Glutamatergic neuron (in vitro differentiated cells): ENCODE data around the gene STK24. TPM values are rescaled to one million over a fixed set of nuclear protein-coding genes. Genes with fewer than 3 reads are reported as not detected.

ENCODE experiments used
- DNase-seq: peaks from one replicate; pipeline ENCODE4 v3.0.0; 2022
- H3K27ac Mint-ChIP-seq: one replicate; pipeline ENCODE4 v1.8.0; 2020; ENCODE audit warnings: mild to moderate bottlenecking, mixed read lengths, inconsistent platforms; ENCODE audit not compliant: unreplicated experiment
- H3K27me3 Mint-ChIP-seq: one replicate; pipeline ENCODE4 v1.8.0; 2020; ENCODE audit warnings: mild to moderate bottlenecking, moderate library complexity, mixed read lengths, inconsistent platforms; ENCODE audit not compliant: unreplicated experiment
- H3K36me3 Mint-ChIP-seq: one replicate; pipeline ENCODE4 v1.8.0; 2020; ENCODE audit warnings: mild to moderate bottlenecking, mixed read lengths, inconsistent platforms; ENCODE audit not compliant: unreplicated experiment
- H3K4me1 Mint-ChIP-seq: one replicate; pipeline ENCODE4 v1.8.0; 2020; ENCODE audit warnings: mild to moderate bottlenecking, low read depth, mixed read lengths, inconsistent platforms; ENCODE audit not compliant: unreplicated experiment
- H3K4me3 Mint-ChIP-seq: one replicate; pipeline ENCODE4 v1.8.0; 2020; ENCODE audit warnings: mild to moderate bottlenecking, mixed read lengths, inconsistent platforms; ENCODE audit not compliant: unreplicated experiment
- H3K9me3 Mint-ChIP-seq: one replicate; pipeline ENCODE4 v1.8.0; 2020; ENCODE audit warnings: mild to moderate bottlenecking, moderate library complexity, mixed read lengths, inconsistent platforms; ENCODE audit not compliant: unreplicated experiment
- CTCF ChIP-seq: fragments of 200-600 bp; sonication (generic); IDR thresholded peaks from one replicate; pipeline ENCODE4 v1.5.0; 2021; ENCODE audit not compliant: partially characterized antibody, unreplicated experiment
- total RNA-seq: library from RNA; stranded (reverse); fragmentation: NEBNext Ultra II Directional; extraction: Animal tissue kit (Norgen Biotek cat#: 25700); gene quantifications from one replicate; pipeline ENCODE4 v1.2.1, GENCODE V29; 2021; ENCODE audit not compliant: unreplicated experiment

Gene STK24
- total RNA-seq, 1 donor from 2014 or later, result 188 TPM

DNA sequence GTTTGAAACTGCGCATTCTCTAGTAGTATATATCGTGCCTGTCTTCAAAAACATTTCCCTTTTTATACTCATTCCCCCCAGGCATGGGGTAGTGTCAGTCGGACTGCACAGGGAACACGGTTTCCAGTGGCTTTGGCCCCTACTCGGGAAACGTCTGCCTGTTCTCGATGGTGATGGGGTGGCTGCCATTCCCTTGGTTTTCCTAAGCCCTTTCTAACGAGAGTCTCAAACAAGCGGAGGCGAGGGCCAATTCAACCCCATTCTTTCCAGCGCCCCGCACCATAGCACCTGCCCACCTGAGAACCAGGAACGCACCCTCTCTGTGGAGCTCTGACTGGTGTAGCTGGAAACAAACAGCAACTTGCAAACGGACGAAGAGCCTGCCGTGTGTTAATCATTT is 127.6 kb downstream of the STK24 start:
- Mint-ChIP-seq H3K9me3 (peaks cover 56% of the 10 kb centered on the region), H3K36me3 (peaks cover 4% of the 10 kb centered on the region), H3K27ac (peak overlapping the region; percentile 70), H3K27me3 (peaks cover 30% of the 10 kb centered on the region), H3K4me1 (peaks cover 30% of the 10 kb centered on the region), H3K4me3 (no peak overlapping the region)
- TF ChIP-seq CTCF, result no peak
- no peak for DNase-seq

DNA sequence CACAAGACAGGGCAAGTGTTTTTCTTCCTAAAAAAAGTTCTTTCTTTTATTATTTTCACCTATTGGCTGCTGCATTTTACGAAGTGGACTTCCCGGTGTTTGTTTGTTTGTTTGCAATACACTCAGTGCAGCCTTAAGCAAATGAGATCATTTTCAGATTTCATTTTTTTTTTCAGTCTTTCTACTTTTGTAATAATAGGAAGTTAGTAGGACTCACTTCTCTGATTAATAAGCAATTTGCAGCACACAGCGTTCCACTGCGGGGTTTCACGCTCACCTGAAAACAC is 128.3 kb downstream of the STK24 start:
- Mint-ChIP-seq H3K36me3 (peaks cover 4% of the 10 kb centered on the region), H3K9me3 (peaks cover 63% of the 10 kb centered on the region), H3K4me3 (no peak overlapping the region), H3K4me1 (peaks cover 31% of the 10 kb centered on the region), H3K27me3 (peaks cover 32% of the 10 kb centered on the region), H3K27ac (peak overlapping the region; percentile 30)
- peak; percentile 1 for TF ChIP-seq CTCF
- no peak for DNase-seq

- peak; percentile 84 for DNase-seq
- Mint-ChIP-seq H3K4me1 (peaks cover 30% of the 10 kb centered on the region), H3K4me3 (no peak overlapping the region), H3K9me3 (peaks cover 67% of the 10 kb centered on the region), H3K27me3 (peaks cover 37% of the 10 kb centered on the region), H3K36me3 (peaks cover 4% of the 10 kb centered on the region), H3K27ac (peak overlapping the region; percentile 30)
- peak; percentile 68 for TF ChIP-seq CTCF
These were observed 128.8 kb downstream of the STK24 start for GRCh38 chr13:98447881-98448641.

- peaks cover 31% of the 10 kb centered on the region for H3K4me1 Mint-ChIP-seq
- H3K27ac Mint-ChIP-seq, result peak overlapping the region; percentile 76
- no peak overlapping the region for H3K4me3 Mint-ChIP-seq
- peaks cover 43% of the 10 kb centered on the region for H3K27me3 Mint-ChIP-seq
- H3K9me3 Mint-ChIP-seq, result peaks cover 62% of the 10 kb centered on the region
- TF ChIP-seq CTCF, result no peak
- DNase-seq, result no peak
- H3K36me3 Mint-ChIP-seq, result peaks cover 4% of the 10 kb centered on the region
These were observed 129.8 kb downstream of the STK24 start for GRCh38 chr13:98447130-98447529.

GRCh38 chr13:98446234-98446621 is 130.7 kb downstream of the STK24 start:
- DNase-seq, result no peak
- no peak for TF ChIP-seq CTCF
- no peak overlapping the region for H3K4me3 Mint-ChIP-seq
- no peak overlapping the region for H3K27ac Mint-ChIP-seq
- peaks cover 38% of the 10 kb centered on the region for H3K27me3 Mint-ChIP-seq
- H3K4me1 Mint-ChIP-seq, result peaks cover 26% of the 10 kb centered on the region
- peaks cover 53% of the 10 kb centered on the region for H3K9me3 Mint-ChIP-seq
- H3K36me3 Mint-ChIP-seq, result peaks cover 4% of the 10 kb centered on the region
